ENCODE measurements around the gene CPEB1.
"Not testable (repeated sequence)": the region's sequence is repeated elsewhere in the genome, so short reads cannot be mapped to it uniquely, and the experiment has no call there.

CPEB1 gene

GRCh38 chr15:82513587-82513986, 133.6 kb downstream of the CPEB1 start:
- not testable (repeated sequence) for DNase-seq (ENCODE audit: low read depth)

- not testable (repeated sequence) for DNase-seq (ENCODE audit: low read depth)
These were observed 139.5 kb downstream of the CPEB1 start for GRCh38 chr15:82507693-82508092.

GRCh38 chr15:82507087-82507486, 140.1 kb downstream of the CPEB1 start:
- not testable (repeated sequence) for DNase-seq (ENCODE audit: low read depth)

GRCh38 chr15:82505842-82506241, 141.3 kb downstream of the CPEB1 start:
- DNase-seq (ENCODE audit: low read depth): not testable (repeated sequence)

- not testable (repeated sequence) for DNase-seq (ENCODE audit: low read depth)
These were observed 143.1 kb downstream of the CPEB1 start for GRCh38 chr15:82504074-82504473.

GRCh38 chr15:82502700-82503339, 144.3 kb downstream of the CPEB1 start:
- DNase-seq (ENCODE audit: low read depth): not testable (repeated sequence)

GRCh38 chr15:82500772-82501171, 146.4 kb downstream of the CPEB1 start:
- not testable (repeated sequence) for DNase-seq (ENCODE audit: low read depth)

GRCh38 chr15:82497978-82498377, 149.2 kb downstream of the CPEB1 start:
- DNase-seq (ENCODE audit: low read depth): not testable (repeated sequence)

Measured in activated T-helper 9 cell treated with anti-CD3 and anti-CD28 coated beads, Interleukin-2, amount 50 U/mL, for 16 hours (primary cell).